Left lung (tissue), 10 donors: ENCODE results near the gene ERCC8. TPM values are rescaled to one million over a fixed set of nuclear protein-coding genes. Genes with fewer than 3 reads are reported as not detected.

ENCODE experiments used
- ATAC-seq: fragments of 200-7000 bp; cut with Tn5 transposase; one replicate; pipeline ENCODE4 v1.9.1; 2020; ENCODE audit warnings: moderate library complexity
- DNase-seq, 4 donors: peaks; one replicate each; pipeline ENCODE4 v3.0.0-alpha.2; 2013 to 2020
- H3K27ac ChIP-seq, 2 donors: fragments of 200-600 bp; sonication (generic) in 1 of 2; one replicate each; pipeline versions ENCODE4 v1.5.0 to v1.8.0; 2020 to 2021
- H3K27me3 ChIP-seq, 2 donors: fragments of 200-600 bp; sonication (generic) in 1 of 2; one replicate each; pipeline versions ENCODE4 v1.5.0 to v1.8.0; 2020 to 2021
- H3K36me3 ChIP-seq, 2 donors: fragments of 200-600 bp; sonication (generic) in 1 of 2; one replicate each; pipeline versions ENCODE4 v1.5.0 to v1.8.0; 2020 to 2021
- H3K4me1 ChIP-seq, 2 donors: fragments of 200-600 bp; one replicate each; pipeline ENCODE4 v1.8.0; 2021
- H3K4me3 ChIP-seq, 2 donors: fragments of 200-600 bp; sonication (generic) in 1 of 2; one replicate each; pipeline versions ENCODE4 v1.5.0 to v1.8.0; 2020 to 2021; ENCODE audit warnings: mild to moderate bottlenecking in 1 of 2
- H3K9me3 ChIP-seq, 2 donors: fragments of 200-600 bp; sonication (generic) in 1 of 2; one replicate each; pipeline versions ENCODE4 v1.5.0 to v1.8.0; 2020 to 2021
- CTCF ChIP-seq, 2 donors: fragments of 200-600 bp; sonication (generic) in 1 of 2; IDR thresholded peaks; one replicate each; pipeline versions ENCODE4 v1.5.0 to v1.8.0; 2021; ENCODE audit warnings: antibody characterized with exemption in 2 of 2
- intact Hi-C, 2 donors: fragments of 100-400 bp; cut with DNase I; formaldehyde crosslinking; loops; one replicate each; pipeline versions ENCODE4 v1.11.2 to v1.14.2; 2022
- polyA plus RNA-seq, 6 donors: library from polyadenylated mRNA; unstranded; fragments of 120-200 nt; gene quantifications; one replicate each; pipeline ENCODE4 v1.2.1, GENCODE V29; 2013; ENCODE audit not compliant: insufficient read length in 6 of 6
- total RNA-seq, 2 donors: library from RNA; stranded (reverse); fragmentation: NEBNext Ultra II Directional; extraction: Animal tissue kit (Norgen Biotek cat#: 25700); gene quantifications; one replicate each; pipeline ENCODE4 v1.2.1, GENCODE V29; 2021
- donor health status: DM: no; HTN: yes; CAD: no.
- donor health status: DM: no; HTN: no; CAD: no.

ERCC8 gene
- total and polyA plus RNA-seq, 8 donors, result 8.7 to 28.5 (median 23.2) TPM

- ATAC-seq (no peak), DNase-seq (no peak)
- intact Hi-C loops, result no loop called here
- Histone ChIP-seq H3K9me3 (no peaks in the 10 kb centered on the region), H3K27me3 (no peaks in the 10 kb centered on the region), H3K36me3 (no peaks in the 10 kb centered on the region), H3K27ac (peak overlapping the region in 1 of 2 donors; percentile 76), H3K4me3 (peak overlapping the region in 1 of 2 donors; percentile 74), H3K4me1 (peaks cover 9 to 25% of the 10 kb centered on the region in 2 donors)
- TF ChIP-seq CTCF (IDR thresholded peaks at IDR 0.05), result no peak
These were observed 1.2 kb downstream of the ERCC8 start for GRCh38 chr5:60943624-60944023.

GRCh38 chr5:60929024-60929423 lies 15.8 kb downstream of the ERCC8 start:
- no peak for ATAC-seq
- Histone ChIP-seq H3K36me3 (peaks cover 0 to 22% of the 10 kb centered on the region in 2 donors), H3K27ac (no peak overlapping the region), H3K27me3 (no peaks in the 10 kb centered on the region), H3K4me3 (no peak overlapping the region), H3K4me1 (no peaks in the 10 kb centered on the region), H3K9me3 (no peaks in the 10 kb centered on the region)
- no peak for TF ChIP-seq CTCF (IDR thresholded peaks at IDR 0.05)
- DNase-seq, result no peak
- intact Hi-C loops, result no loop called here

- peaks cover 0 to 22% of the 10 kb centered on the region in 2 donors for H3K36me3 ChIP-seq
- H3K27me3 ChIP-seq, result no peaks in the 10 kb centered on the region
- ATAC-seq (no peak), DNase-seq (no peak)
- H3K27ac ChIP-seq, result no peak overlapping the region
- TF ChIP-seq CTCF (IDR thresholded peaks at IDR 0.05), result no peak
- intact Hi-C loops, result no loop called here
- H3K4me1 ChIP-seq, result no peaks in the 10 kb centered on the region
- no peaks in the 10 kb centered on the region for H3K9me3 ChIP-seq
- H3K4me3 ChIP-seq, result no peak overlapping the region
These were observed 17.4 kb downstream of the ERCC8 start for GRCh38 chr5:60927450-60927849.

GRCh38 chr5:60918466-60918865 lies 26.4 kb downstream of the ERCC8 start:
- no peak for DNase-seq
- Histone ChIP-seq H3K27ac (no peak overlapping the region), H3K4me3 (no peak overlapping the region), H3K9me3 (no peaks in the 10 kb centered on the region), H3K4me1 (no peaks in the 10 kb centered on the region), H3K27me3 (no peaks in the 10 kb centered on the region), H3K36me3 (peaks cover 0 to 40% of the 10 kb centered on the region in 2 donors)
- no peak for TF ChIP-seq CTCF (IDR thresholded peaks at IDR 0.05)
- intact Hi-C loops, result no loop called here
- no peak for ATAC-seq

GRCh38 chr5:60916646-60917045 lies 28.2 kb downstream of the ERCC8 start:
- ATAC-seq (no peak), DNase-seq (no peak)
- no peak for TF ChIP-seq CTCF (IDR thresholded peaks at IDR 0.05)
- Histone ChIP-seq H3K36me3 (peaks cover 0 to 38% of the 10 kb centered on the region in 2 donors), H3K9me3 (no peaks in the 10 kb centered on the region), H3K27me3 (no peaks in the 10 kb centered on the region), H3K4me1 (no peaks in the 10 kb centered on the region), H3K4me3 (no peak overlapping the region), H3K27ac (no peak overlapping the region)
- intact Hi-C loops, result no loop called here
